ENCODE data around the gene RPS19BP1.
"Not testable (repeated sequence)": the region's sequence is repeated elsewhere in the genome, so short reads cannot be mapped to it uniquely, and the experiment has no call there.

Gene RPS19BP1

DNA sequence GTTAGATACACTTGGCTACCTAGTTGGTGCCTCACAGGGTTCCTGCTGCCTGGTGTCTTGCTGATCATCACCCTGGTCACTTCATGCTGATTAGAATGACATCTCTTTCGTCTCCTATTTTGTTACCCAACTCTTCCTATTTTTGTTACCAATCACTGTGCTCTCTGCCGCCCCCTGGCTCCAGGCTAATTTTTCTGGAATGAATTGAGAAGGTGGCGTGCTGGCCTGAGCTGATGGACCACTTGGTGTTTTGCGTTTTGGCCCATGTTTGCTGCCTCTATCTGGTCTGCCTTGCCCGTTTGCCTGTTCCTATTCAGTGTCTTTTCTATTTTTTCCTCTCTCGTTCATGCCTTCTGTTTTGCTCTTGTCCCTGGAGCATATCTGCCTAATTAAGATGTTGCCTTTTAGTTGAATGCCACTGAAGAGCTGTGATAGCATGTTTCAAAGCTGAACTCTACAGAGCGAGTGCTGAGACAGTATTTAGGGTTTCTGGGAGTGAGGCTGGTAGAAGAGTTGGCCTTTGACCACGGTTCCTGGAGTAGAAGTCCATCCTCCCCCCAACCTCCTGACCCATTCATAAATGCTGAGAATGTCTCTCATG lies 18.1 kb downstream of the RPS19BP1 start:
- in situ Hi-C loops (cut with MboI; ENCODE audit: low sequenced_read_pairs): no loop called here

- in situ Hi-C loops (cut with MboI; ENCODE audit: low sequenced_read_pairs): no loop called here
Observed at GRCh38 chr22:39513791-39514190, 18.8 kb downstream of the RPS19BP1 start.

GRCh38 chr22:39512026-39512425 lies 20.5 kb downstream of the RPS19BP1 start:
- in situ Hi-C loops (cut with MboI; ENCODE audit: low sequenced_read_pairs): no loop called here

DNA sequence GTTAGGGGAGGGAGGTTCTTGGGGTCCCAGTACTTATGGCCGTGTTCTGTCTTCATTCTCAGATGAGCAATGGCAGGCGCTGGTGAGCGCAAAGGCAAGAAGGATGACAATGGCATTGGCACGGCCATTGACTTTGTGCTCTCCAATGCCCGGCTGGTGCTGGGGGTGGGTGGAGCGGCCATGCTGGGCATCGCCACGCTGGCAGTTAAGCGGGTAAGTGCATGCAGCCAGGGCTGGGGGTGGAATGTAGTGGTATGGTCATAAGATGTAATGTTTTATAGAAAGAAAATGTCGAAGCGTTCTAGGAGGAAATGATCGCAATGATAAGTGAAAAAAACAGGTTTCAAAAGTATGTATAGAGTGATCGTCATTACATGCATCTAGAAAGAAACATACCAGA lies 21.3 kb downstream of the RPS19BP1 start:
- in situ Hi-C loops (cut with MboI; ENCODE audit: low sequenced_read_pairs): no loop called here

DNA sequence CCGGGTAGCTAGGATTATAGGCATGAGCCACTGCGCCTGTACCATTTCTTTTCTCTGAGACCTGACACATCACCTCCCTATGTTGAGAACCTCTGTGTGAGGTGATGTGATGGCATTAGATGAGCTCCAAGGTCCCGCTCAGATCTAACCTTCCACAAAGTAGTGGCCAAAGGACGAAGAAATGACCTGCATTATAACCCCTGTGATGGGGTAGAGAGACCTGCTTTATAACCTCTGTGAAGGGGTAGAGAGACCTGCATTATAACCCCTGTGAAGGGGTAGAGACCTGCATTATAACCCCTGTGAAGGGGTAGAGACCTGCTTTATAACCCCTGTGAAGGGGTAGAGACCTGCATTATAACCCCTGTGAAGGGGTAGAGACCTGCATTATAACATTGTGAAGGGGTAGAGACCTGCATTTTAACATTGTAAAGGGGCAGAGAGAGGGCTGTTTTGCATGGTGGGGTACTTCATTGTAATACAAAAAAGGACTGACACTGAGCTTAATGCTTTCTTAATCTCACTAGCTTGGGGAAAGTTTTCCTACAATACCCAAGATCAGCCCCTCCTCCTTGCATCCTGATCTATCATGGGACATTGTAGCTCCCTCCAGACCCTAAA lies 21.9 kb downstream of the RPS19BP1 start:
- in situ Hi-C loops (cut with MboI; ENCODE audit: low sequenced_read_pairs): no loop called here

- in situ Hi-C loops (cut with MboI; ENCODE audit: low sequenced_read_pairs): no loop called here
Observed at GRCh38 chr22:39508393-39508792, 24.2 kb downstream of the RPS19BP1 start.

GRCh38 chr22:39507021-39507420 lies 25.5 kb downstream of the RPS19BP1 start:
- in situ Hi-C loops (cut with MboI; ENCODE audit: low sequenced_read_pairs): not testable (repeated sequence)

- in situ Hi-C loops (cut with MboI; ENCODE audit: low sequenced_read_pairs): no loop called here
Observed at GRCh38 chr22:39504071-39504470, 28.5 kb downstream of the RPS19BP1 start.

DNA sequence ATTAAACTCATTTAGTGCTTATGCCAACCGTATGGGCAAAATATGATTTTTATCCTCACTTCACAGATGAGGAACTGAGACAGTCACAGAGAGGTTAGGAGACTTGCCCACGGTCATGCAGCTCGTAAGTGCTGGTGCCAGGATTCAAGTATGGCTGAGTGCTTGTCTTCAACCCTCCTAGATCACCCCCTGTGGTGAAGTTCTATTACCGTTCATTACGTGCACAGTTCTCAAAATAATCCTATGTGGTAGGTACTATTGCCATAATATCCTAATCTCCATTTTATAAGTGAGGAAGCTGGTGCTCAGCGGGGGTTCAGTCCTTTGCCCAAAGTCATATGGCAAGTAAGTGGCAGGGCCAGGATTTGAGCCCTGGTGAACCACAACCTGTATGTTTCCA lies 28.9 kb downstream of the RPS19BP1 start:
- in situ Hi-C loops (cut with MboI; ENCODE audit: low sequenced_read_pairs): no loop called here

GRCh38 chr22:39502789-39503409 lies 29.6 kb downstream of the RPS19BP1 start:
- in situ Hi-C loops (cut with MboI; ENCODE audit: low sequenced_read_pairs): no loop called here

- in situ Hi-C loops (cut with MboI; ENCODE audit: low sequenced_read_pairs): no loop called here
Observed at GRCh38 chr22:39502109-39502788, 30.3 kb downstream of the RPS19BP1 start, which contains the start of gene MIEF1. MIEF1 (plus strand) TSS chr22:39502290; CDS start chr22:39511295, 9,005 bp downstream.

- in situ Hi-C loops (cut with MboI; ENCODE audit: low sequenced_read_pairs): no loop called here
Observed at GRCh38 chr22:39501644-39502108, 30.9 kb downstream of the RPS19BP1 start.

GRCh38 chr22:39500101-39500500 lies 32.4 kb downstream of the RPS19BP1 start:
- in situ Hi-C loops (cut with MboI; ENCODE audit: low sequenced_read_pairs): no loop called here

- in situ Hi-C loops (cut with MboI; ENCODE audit: low sequenced_read_pairs): no loop called here
Observed at GRCh38 chr22:39498802-39499201, 33.7 kb downstream of the RPS19BP1 start.

- in situ Hi-C loops (cut with MboI; ENCODE audit: low sequenced_read_pairs): no loop called here
Observed at GRCh38 chr22:39498368-39498767, 34.2 kb downstream of the RPS19BP1 start.

- in situ Hi-C loops (cut with MboI; ENCODE audit: low sequenced_read_pairs): no loop called here
Observed at GRCh38 chr22:39497429-39497828, 35.1 kb downstream of the RPS19BP1 start.

- in situ Hi-C loops (cut with MboI; ENCODE audit: low sequenced_read_pairs): no loop called here
Observed at GRCh38 chr22:39496131-39496838, 36.3 kb downstream of the RPS19BP1 start.

GRCh38 chr22:39494471-39495120 lies 38.0 kb downstream of the RPS19BP1 start:
- in situ Hi-C loops (cut with MboI; ENCODE audit: low sequenced_read_pairs): no loop called here

- in situ Hi-C loops (cut with MboI; ENCODE audit: low sequenced_read_pairs): no loop called here
Observed at GRCh38 chr22:39493759-39494158, 38.8 kb downstream of the RPS19BP1 start.

GRCh38 chr22:39492186-39492585 lies 40.4 kb downstream of the RPS19BP1 start:
- in situ Hi-C loops (cut with MboI; ENCODE audit: low sequenced_read_pairs): no loop called here
